DMS53 treated with DMSO at 0.1 percent for 48 hours (cell line): ENCODE measurements around the gene YAE1.
A peak's percentile ranks its signal among the peaks of the same experiment; 100 is the strongest.

Source experiments
- DNase-seq: peaks from one replicate; lab custom pipeline; 2025; ENCODE audit not compliant: unreplicated experiment; lab: John Stamatoyannopoulos, UW

YAE1 gene

DNA sequence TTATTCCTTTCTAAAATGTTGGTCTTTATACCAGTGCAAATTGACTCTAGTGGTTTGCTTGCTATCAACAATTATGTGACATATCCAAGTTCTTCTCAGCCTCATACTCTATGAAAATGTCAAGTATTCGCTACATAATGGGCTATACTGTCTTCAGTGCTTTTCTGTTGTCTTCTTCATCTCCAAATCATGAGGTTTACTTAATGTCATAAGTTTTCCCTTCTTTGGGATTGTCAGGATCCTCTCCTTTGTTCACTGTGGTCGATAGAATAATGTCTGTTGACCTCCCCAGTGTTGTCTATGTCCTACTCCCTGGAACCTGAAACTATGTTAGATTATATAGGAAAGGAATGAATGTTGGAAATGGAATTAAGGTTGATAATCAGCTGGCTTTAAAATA is 40.7 kb downstream of the YAE1 start:
- DNase-seq, result no peak

GRCh38 chr7:39607865-39608264 is 41.7 kb downstream of the YAE1 start:
- DNase-seq, result no peak

DNA sequence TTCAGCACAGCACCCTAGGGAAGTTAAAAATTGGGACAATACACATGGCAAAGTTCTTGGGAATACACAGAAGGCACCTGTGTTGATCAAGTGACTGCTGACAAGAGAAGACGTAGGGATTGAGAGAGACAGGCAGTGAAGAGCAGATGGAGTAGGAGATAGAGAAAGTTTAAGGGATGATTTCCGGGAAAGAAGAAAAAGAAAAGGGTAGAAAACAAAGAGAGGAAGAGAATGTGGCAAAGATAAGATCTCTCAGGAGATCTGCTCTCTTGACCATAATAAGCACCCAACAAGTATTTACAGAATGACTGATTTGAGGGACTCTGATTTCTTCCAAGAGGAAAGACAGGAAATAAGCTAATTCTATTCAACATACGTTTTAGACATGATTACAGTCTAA is 42.1 kb downstream of the YAE1 start:
- DNase-seq, result peak; percentile 15

DNA sequence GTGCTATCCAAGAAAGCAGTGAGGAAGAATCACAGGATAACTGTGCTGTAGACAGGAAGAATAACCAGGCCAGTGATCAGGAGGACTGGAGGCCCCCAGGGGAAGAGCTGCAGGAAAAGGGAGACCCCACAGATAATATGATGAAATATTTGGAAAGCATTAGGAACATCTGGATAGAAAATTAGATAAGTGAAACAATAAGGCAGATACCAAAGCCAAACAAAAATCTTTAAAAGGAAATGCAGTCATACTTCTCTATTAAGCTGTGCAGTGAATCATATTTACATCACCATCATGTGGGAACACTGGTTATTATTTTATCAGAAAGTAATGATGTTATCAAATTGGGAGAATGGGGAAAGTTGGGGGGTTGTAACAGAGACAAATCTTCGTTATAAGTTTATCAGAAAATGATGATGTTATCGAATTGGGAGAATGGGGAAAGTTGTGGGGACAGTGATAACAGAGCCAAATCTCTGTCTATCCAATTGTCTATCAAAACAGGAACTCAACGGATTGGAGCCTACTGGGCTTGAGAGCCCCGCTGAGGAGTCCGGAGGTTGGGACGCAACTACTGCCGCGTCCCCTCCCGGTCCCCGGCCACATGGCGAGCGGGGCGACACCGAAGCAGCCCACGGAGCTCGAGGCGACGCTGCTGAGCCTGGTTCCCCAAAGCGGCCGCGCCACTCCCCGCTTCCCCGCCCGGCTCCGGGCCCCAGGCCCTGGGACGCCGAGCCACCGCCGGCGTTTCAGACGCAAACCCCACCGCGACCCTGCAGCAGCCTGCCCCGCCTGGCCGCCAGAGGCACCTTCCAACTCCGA is 43.1 kb downstream of the YAE1 start:
- no peak for DNase-seq

DNA sequence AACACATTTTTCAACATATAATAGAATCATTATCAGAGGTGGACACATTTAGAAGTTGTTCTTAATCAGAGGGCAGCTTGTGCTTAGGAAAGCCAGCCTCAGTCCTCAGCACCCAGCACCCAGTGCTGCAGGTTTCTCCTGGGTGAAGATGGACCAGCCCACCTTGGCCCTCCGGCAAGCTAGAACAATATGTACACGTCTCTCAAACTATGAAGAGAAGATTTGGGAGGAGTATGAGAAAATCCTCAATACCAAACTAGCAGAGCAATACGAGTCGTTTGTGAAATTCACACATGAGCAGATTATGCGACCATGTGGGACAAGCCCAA is 43.7 kb downstream of the YAE1 start:
- no peak for DNase-seq

- no peak for DNase-seq
These were observed 47.4 kb downstream of the YAE1 start for GRCh38 chr7:39613577-39613976.

DNA sequence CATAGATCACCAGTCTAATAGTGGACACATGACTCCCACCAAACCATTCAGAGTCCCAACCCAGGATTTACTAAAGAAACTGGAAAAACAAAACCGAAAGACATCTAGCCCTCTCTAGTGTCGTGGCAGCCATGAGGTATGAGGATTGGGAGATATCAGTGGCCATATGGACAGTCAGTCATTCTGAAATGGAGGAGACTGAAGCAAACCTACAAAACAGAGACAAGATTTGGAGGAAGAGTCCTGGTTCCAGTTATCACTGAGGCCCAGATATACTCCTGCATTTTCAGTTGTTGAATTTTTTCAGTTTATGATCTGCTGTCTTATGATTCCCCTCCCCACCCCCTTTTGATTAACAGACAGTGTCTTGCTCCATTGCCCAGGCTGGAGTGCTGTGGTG is 48.1 kb downstream of the YAE1 start:
- DNase-seq, result no peak

- no peak for DNase-seq
These were observed 49.3 kb downstream of the YAE1 start for GRCh38 chr7:39615350-39615975.

- no peak for DNase-seq
These were observed 49.9 kb downstream of the YAE1 start for GRCh38 chr7:39616138-39616537.

GRCh38 chr7:39617005-39617404 is 50.8 kb downstream of the YAE1 start:
- DNase-seq, result no peak

GRCh38 chr7:39618868-39619267 is 52.7 kb downstream of the YAE1 start:
- no peak for DNase-seq

DNA sequence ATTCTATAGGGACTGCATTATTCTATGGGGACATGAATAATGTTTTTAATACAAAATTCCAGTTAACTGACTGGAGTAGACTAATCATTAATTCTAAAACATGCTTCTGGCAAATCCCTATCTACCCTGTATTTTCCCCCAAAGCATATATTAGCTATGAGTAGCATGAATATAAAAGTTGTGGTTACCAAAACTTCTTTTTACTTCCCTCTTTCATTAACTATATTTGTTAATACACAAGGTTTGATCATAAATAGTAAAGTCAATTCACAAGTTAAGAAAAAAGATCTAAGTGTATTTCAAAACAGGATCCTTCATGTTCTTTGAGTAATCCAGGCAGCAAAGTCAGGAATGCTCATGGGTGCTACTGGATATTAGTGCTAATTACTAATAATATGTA is 54.3 kb downstream of the YAE1 start:
- no peak for DNase-seq

- no peak for DNase-seq
These were observed 55.1 kb downstream of the YAE1 start for GRCh38 chr7:39621261-39621660.

DNA sequence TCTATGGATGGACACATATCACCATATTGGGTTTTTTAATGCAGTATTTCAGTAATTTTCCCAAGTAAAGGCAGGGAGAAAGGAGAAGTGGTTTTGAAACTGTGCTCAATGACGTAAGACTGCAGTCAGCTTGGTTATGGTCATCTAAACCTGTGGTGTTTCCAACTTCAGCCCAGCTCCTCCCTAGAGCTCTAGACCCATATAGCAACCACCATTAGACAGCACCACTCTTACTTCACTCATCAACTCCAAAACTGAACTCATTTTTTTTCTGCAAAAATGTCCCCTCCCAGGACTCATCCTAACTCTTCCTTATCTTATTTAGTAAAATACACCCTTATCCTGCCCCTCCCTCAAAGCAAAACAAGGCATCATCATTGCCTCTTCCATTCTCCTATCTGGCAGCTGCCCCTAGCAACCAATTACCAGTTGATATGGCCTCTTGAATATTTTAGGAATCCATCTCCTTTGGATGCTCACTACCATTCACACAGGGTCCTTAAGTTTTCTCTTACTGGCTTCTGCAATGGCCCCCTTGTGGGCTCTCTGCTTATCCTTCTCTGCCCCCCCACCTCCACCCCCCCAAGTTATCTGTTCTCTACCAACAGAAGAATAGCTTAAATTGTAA is 55.7 kb downstream of the YAE1 start:
- DNase-seq, result no peak
